GM21786 (cell line): ENCODE data around the gene CTNND2.

ENCODE experiments used
- ATAC-seq: cut with Tn5 transposase; IDR thresholded peaks from one replicate; pipeline ENCODE4 v1.9.1; 2021; ENCODE audit not compliant: unreplicated experiment

Gene CTNND2

GRCh38 chr5:10964806-10965205 lies 939.4 kb downstream of the CTNND2 start:
- ATAC-seq = no peak

- ATAC-seq = no peak
These were observed 945.5 kb downstream of the CTNND2 start for GRCh38 chr5:10958728-10959127.

- no peak for ATAC-seq
These were observed 954.2 kb downstream of the CTNND2 start for GRCh38 chr5:10949856-10950630.

- no peak for ATAC-seq
These were observed 958.2 kb downstream of the CTNND2 start for GRCh38 chr5:10946050-10946449.

GRCh38 chr5:10941900-10942299 lies 962.3 kb downstream of the CTNND2 start:
- ATAC-seq = no peak

DNA sequence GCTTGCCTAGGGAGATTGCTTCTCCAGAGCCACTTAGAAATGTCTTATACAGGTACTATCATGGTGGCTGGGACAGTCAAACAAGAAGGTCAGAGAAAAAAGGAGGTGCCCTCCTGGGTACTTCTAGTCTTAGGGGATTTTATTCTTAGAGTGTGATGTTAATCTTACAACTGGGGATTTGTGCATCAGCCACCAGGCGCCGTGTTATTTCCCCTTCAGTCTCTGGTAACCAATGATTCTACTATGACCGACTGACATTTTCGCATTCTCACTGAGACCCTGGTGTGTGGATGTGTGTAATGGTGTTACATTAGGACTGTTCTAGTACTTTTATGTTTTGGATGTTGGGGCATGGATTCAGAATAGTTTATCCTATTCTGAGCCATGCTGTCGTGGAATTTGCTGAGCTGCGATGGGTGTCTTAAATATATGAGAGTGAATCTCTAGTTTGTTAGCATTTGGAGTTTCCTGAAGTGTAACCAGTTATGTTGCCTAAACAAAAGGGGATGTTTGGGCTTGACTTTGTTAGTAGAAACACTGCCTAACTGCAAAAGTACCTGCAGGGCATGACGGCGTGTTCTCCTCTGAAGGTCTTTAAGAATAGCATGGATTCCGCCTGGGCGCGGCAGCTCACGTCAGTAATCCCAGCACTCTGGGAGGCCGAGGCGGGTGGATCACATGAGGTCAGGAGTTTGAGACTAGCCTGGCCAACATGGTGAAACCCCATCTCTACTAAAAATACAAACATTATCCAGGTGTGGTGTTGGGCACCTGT lies 968.0 kb downstream of the CTNND2 start:
- ATAC-seq = no peak

DNA sequence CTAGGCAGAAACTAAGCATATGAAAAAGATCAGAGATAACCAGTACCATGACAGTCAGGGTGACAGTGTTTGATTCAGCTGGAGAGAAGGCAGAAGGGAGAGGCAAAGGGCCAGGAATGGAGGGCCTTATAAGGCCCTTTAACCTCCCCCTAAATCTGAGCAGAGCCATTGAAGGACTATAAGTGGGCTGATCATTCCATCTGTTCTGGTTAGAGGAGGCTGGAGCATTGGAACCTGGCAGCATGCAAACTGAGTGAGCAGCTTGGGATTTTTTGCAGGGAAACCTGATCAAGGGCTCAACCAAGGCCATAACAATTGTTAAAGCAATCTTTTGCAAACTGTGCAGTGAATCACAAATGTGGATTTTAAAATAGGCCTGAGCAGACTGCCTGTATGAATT lies 968.7 kb downstream of the CTNND2 start:
- no peak for ATAC-seq

DNA sequence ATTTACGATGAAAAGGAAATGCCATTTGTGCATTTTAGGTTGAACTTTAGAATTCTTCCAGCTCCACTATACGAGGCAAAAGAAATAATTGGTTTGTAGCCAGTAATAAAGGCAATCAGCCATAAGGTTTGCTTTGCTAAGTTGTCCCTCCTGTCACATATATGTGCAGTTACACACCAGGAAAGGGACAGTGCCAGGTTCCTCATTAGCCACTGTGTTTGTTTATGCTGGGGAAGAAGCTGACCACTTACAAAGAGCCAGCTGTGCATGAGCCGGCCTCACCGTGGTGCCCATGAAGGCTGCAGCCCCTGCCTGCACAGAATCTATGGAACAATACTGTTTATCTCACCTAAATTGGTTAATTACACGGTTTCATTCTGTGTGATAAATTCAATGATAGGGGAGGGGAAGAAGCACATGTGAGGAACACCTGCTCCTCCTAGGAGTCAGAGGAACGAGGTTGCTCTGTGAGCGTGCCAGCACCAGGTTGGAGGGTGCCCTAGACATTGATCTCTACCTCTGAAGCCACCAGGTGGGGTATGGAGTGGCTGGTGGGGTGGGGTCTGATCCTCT lies 969.4 kb downstream of the CTNND2 start:
- ATAC-seq = no peak

- ATAC-seq = no peak
These were observed 971.1 kb downstream of the CTNND2 start for GRCh38 chr5:10933121-10933520.

- ATAC-seq = no peak
These were observed 971.8 kb downstream of the CTNND2 start for GRCh38 chr5:10932426-10932825.

GRCh38 chr5:10927608-10928007 lies 976.6 kb downstream of the CTNND2 start:
- no peak for ATAC-seq

DNA sequence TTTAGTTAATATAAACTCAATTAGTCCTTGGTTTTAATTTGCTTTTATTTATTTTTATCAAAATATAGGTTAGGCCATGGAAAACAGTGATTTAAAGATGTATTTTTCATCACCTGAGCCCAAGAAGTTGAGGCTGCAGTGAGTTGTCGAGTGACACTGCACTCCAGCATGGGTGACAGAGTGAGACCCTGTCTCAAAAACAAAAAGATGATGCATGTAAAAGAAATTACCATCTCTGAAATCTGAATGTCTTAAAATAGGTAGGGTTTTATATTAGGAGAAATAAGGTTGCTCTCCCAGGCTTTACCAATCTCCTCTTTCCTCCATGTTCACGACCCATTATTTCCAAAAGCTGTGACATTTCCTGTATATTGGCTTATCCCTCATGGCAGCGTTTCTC lies 980.9 kb downstream of the CTNND2 start:
- no peak for ATAC-seq
